Activated T-cell treated with anti-CD3 and anti-CD28 coated beads for 4 hours (primary cell): Measurements from ENCODE around the gene TRIM3.

Source experiments
- DNase-seq: peaks from one replicate; pipeline ENCODE4 v3.0.0-alpha.2; 2020

The TRIM3 gene

DNA sequence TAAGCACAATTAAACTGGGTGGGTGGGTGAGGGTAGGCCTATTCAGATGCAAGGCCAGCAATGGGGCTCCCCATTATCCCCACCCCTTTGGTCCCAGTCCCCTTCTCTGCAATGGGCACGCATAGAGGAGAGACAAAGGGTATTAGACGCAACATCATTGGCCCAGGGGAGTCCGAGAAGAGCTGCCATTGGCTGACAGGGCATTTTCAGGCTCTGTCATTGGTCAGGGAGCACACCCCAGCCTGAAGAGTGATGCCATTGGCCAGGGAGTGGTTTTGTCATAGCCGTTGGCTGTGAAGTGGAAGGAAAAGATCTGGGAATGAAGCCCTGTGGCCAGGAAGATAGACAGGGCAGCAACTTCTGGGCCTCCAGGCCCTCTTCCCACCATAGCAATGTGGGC lies 2.8 kb upstream of the TRIM3 start:
- DNase-seq, result no peak

GRCh38 chr11:6475936-6476335 lies 2.2 kb upstream of the TRIM3 start:
- no peak for DNase-seq

DNA sequence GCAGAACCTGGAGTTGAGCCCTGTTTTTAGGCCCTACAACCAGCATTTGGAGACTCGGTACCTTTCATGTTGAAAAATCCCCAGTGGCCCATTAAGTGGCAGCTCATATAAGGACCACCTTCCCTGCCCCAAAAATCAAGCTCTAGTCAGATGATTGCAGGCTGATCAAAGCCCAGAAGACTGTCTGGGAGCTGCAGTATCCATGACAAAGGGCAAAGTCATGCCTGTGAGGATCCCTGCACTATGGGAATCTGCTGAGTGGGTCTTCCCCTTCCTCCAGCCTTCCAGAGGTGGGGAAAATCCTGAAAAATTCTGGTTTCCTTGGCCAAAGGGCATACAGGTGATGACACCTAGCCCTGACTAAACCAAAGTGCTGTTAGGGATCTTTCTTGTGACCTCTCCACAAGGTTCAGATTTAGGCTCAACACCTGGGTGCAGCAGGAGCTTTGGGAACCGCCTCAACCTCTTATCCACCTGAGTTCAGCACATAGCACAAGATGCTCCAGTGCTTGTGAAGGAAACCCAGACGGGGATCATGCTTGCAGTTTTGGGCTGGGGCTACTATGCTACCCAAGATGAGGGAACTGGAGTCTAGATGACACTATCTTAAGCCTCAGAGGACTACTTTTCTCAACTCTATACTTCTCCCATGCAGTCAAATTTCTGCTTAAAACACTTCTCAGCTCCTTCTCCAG lies 1.2 kb upstream of the TRIM3 start:
- no peak for DNase-seq

DNA sequence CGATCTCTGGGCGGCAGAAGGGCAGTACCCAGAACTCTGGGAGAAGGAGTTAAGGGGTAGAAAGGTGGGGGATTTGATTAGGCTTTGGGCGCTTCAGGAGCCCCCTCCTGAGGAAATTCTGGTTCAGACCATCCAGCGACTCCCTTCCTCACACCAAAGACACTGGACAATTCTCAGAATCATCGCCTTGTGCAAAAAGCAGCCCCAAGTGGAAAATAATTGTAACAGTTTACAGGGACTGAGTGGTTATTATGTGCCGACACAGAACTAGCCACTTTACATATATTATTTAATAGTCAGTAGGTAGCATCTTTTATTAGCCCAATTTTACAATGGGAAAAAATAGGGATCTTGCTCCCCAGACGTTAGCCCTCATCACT lies 662 bp upstream of the TRIM3 start:
- DNase-seq, result no peak

DNA sequence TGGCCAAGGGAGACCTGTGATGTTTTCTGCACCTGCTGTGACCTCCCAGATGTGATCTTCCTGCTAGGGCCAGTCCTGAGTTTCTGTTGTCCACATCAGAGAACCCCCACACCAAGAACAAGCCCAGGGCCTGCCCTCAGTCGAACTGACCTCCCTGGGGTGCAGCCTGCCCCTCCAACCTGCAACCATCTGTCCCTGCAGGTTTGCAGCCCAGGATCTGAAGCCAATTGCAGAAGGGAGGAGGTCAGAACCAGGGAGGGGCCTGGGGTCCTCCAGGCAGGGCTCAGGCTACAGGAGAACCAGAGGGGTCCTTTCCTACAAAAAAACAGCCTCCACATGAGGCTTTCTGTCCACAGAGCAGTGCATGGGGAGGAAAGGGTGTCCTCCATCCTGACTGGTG lies 807 bp downstream of the TRIM3 start:
- no peak for DNase-seq

DNA sequence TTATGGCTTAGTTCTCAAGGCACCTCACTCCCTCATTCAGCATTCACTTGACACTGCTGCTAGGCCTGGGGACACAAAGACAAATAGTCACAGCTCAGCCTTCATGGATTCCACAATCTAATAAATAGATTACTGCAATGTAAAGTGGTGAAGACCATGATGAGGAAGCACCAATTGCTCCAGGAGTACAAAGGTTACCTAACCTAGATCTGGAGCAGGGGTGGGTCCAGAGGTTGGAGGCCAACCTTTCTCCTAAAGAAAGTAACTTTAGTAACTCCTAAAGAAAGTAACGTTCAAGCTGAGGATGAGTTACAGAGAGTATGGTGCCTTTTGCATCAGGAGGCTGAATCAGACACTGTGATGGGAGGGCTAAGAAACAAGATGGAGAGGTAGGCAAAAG lies 4.1 kb downstream of the TRIM3 start:
- DNase-seq, result no peak

- DNase-seq, result no peak
These were observed 4.8 kb downstream of the TRIM3 start for GRCh38 chr11:6468712-6469495.

GRCh38 chr11:6459099-6459450 lies 14.7 kb downstream of the TRIM3 start:
- DNase-seq, result no peak

DNA sequence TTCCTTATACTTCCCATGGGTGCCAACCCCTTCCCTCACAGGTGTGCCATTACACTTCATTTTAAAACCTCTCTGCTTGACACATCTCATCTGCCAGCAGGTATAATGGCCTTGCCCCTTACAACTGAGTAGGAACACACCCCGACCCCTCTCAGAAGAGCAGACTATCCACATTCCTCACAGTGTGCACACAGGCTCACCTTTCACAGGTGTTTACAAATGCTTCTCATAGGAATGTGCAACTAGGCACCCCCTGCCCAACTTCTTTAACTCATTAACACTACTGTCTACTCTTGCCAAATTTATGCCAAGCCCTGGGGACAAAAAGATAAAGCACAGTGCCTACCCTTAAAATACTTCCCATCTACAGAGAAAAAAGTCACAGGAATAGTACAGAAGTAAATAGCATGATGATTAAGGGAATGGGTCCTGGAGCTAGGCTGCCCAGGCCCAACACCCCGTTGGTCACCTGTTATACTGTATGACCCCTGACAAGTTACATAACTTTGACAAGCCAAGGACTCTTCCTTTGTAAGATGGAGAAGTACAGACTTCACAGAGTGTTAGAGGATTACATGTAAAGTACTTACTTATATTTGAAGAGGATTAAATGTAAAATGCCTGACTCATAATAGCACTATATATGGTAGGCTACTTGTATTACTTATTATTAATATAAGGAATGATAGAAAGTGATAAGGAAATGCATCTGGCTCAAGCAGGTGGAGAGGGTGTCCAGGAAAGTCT lies 15.2 kb downstream of the TRIM3 start:
- DNase-seq, result no peak

- DNase-seq, result no peak
These were observed 16.0 kb downstream of the TRIM3 start for GRCh38 chr11:6457581-6458320.

GRCh38 chr11:6456361-6457073 lies 17.2 kb downstream of the TRIM3 start:
- no peak for DNase-seq

DNA sequence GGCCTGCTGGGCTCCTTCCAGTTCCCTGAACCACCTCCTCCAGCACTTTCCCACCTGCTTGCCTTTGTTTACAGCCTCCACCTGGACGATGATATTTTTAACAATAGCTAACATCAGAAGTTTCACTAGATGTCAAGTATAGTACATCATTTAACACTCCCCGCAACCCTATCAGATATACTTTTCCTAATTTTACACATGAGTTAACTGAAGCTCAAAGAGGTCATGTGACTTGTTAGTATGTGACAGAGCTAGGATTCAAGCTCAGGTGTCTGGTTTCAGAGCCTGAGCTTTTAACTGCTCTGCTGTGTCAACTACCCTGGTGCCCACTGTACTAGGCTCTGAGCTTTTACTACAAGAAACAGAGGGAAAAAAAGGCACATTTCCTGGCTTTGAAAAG lies 18.7 kb downstream of the TRIM3 start:
- DNase-seq, result no peak

- no peak for DNase-seq
These were observed 20.6 kb downstream of the TRIM3 start for GRCh38 chr11:6453152-6453551.

- no peak for DNase-seq
These were observed 21.5 kb downstream of the TRIM3 start for GRCh38 chr11:6452219-6452618.

GRCh38 chr11:6448574-6448973 lies 25.2 kb downstream of the TRIM3 start:
- no peak for DNase-seq

DNA sequence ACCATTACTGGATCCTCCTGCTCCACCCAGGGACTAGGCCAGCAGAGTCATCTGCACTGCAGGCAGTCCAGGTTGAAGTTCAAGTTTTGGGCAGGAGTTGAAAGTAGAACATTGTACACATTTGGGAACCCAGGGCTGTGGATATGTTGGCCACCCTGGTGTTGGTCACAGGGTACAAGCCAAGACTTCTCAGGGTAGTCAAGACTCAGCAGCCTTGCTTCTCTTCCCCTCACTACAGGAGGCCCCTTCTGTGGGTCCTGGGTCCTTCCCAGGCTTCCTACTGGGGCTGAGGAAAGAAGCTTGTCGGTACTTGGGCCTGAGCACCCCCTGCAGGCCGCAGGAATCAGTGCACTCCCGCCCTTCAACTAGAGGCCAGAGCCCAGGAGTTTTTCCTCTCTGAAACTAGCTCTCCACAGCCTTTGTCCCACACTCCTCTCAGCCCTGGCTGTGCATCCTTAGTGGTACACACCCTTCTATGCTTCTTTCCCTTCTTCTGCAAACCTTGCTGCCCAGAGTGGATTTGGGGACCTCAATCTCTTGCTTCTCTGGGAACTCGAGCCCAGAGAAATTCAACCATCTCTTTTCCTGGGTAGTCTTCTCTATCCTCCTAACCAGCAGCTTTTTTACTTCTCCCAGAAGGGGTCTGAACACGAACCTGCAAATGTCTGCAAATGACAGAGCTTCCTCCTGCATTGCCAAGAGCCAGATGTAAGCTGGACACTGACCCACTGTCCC lies 30.3 kb downstream of the TRIM3 start:
- peak; percentile 27 for DNase-seq

- DNase-seq, result no peak
These were observed 31.3 kb downstream of the TRIM3 start for GRCh38 chr11:6442441-6442840.

DNA sequence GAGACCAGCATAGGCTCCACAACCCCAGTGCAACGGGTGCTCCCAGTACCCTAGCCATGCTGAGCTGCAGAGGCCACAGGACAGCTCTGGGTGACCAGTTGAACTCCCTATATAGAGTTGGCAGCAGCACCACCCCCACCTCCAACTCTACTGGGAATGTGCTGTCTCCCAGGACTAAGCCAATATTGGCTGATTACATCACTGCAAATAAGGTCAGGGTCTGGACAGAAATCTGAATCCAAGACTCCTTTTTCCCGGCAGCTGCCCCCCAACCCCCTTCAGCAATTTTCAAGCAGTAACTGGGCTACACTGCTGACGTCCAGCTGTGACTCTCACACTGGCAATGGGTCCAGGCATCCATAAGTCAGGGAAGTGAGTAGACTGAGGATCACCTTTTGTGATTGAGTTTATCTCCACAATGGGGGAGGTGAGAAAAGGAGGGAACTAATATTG lies 32.8 kb downstream of the TRIM3 start, which contains the start of gene HPX:
HPX (minus strand) TSS at position 82 of the 453 bp plus-strand sequence; CDS start at position 58, 24 bp downstream.
- DNase-seq, result no peak

DNA sequence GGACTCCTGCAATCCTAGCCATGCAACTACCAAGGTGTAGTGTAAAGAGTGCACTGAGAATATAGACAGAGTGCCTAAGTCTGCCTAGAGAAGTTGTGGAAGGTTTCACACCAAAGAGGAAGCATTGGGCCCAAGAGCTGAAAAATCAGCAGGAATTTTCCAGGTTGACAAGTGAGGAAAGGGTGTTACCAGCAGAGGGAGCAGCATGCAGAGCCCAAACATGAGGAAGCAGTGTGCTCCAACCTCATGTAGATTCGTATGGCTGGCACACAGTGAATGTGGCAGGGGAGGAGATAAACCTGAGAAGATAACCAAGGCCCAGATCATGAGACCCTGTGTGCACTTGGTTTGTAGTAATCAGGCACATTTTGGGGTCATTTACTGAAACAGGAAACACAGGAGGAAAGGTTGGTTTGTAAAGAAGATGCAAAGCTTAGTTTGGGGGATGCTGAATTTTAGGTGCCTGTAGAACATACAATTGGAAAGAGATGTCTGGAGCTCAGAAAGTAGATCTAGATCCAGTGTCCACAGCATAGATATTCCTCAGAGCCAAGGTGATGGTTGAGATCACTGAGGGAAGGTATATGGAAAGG lies 34.7 kb downstream of the TRIM3 start:
- peak; percentile 19 for DNase-seq

DNA sequence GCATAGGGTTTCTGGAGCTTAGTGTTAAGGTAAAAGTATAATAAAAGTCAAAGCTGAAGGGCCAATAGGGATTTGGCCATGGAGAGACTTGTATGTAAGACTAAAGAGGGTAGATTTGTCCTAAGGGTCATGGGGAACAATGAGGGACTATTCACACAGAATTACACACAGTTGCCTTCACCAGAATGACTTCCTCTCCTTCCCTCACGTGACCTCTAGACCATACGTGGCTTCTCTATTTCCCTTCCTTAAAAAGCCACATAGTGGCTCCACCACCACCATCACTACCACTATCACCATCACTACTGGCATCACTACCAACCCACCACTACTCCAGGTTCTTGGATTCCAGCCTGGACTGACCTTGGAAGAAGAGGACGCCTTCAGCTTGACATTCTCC lies 35.7 kb downstream of the TRIM3 start:
- no peak for DNase-seq

- no peak for DNase-seq
These were observed 36.3 kb downstream of the TRIM3 start for GRCh38 chr11:6437423-6437822.
